ENCODE data around the gene NFIB. TPM values are rescaled to one million over a fixed set of nuclear protein-coding genes. Genes with fewer than 3 reads are reported as not detected.

NFIB gene
- total and polyA plus RNA-seq, 10 of the 15 experiments (the other 5 are each of a cell fraction or from before 2014, with no cell fraction given): under 0.01 to 0.19 (median 0.05) TPM; not detected in 3

DNA sequence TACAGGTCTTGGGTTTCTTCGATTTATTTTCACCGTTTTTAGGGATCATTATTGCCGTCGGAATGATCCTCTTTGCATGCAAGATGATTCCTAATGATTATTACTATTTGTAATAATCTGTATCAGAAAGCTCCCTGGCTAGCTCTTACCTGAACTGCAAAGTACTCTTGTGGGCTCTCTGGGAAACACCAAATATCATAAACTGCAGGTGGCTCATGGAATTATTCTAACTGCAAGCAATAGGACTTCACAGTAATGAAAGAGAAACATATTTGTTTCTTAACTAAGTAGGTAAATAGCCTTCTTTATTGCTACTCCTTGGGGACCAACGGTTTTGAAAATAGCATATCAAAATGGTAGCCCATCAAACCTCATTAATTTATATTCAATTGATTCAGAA is 219.4 kb downstream of the NFIB start:
- SMC1A ChIA-PET (ENCODE audit: uncharacterized antibody, unreplicated experiment): no interaction called here
- H3K9ac ChIP-seq (ENCODE audit: control insufficient read depth, insufficient read depth, low read length): no peak overlapping the region
- RAD21 ChIA-PET (ENCODE audit: unreplicated experiment): no interaction called here
- no peak overlapping the region for H3K4me3 ChIP-seq
- no peaks in the 10 kb centered on the region for H3K79me2 ChIP-seq (ENCODE audit: control insufficient read depth, insufficient read depth, low read length)
- no peak overlapping the region for H3K27ac ChIP-seq (ENCODE audit: control insufficient read depth, insufficient read depth)
- POLR2A ChIA-PET: no interaction called here
- 17% methylated on average over 5 of the region's 5 CpGs for WGBS (ENCODE audit: insufficient coverage, insufficient replicate concordance, low lambda C conversion rate, missing lambda C conversion rate)
- DNase-seq (ENCODE audit: low read depth, low spot score) (no peak), FAIRE-seq (no peak), ATAC-seq (no peak)
- no peaks in the 10 kb centered on the region for H4K20me1 ChIP-seq (ENCODE audit: control insufficient read depth, insufficient read depth)
- no peaks in the 10 kb centered on the region for H3K9me3 ChIP-seq (replicated peaks; ENCODE audit: control insufficient read depth, insufficient read depth, low read length)
- no peaks in the 10 kb centered on the region for H3K27me3 ChIP-seq (replicated peaks in 1 of 2; ENCODE audit: control insufficient read depth in 2 of 2, insufficient read depth in 2 of 2, low read length in 1 of 2)
- intact Hi-C loops (cut with micrococcal nuclease; ENCODE audit: unreplicated experiment): no loop called here
- H2AFZ ChIP-seq (ENCODE audit: control insufficient read depth, low read depth, low read length): no peak overlapping the region
- TF ChIP-seq TCF12 (IDR thresholded peaks at IDR 0.05; ENCODE audit: low read depth, low read length) (no peak), ATF7 (IDR thresholded peaks at IDR 0.05; ENCODE audit: low read depth) (no peak), IRF4 (IDR thresholded peaks at IDR 0.05; ENCODE audit: low read depth, low read length) (no peak), STAT3 (IDR thresholded peaks at IDR 0.05; ENCODE audit: low read depth, low read length) (no peak), ZBED1 (IDR thresholded peaks at IDR 0.05; ENCODE audit: borderline replicate concordance) (no peak), MTA3 (IDR thresholded peaks at IDR 0.05; ENCODE audit: borderline replicate concordance, low read length) (no peak), CBX5 (IDR thresholded peaks at IDR 0.05; ENCODE audit: low read depth) (no peak), SREBF2 (IDR thresholded peaks at IDR 0.05; ENCODE audit: low read length) (no peak), POU2F2 (IDR thresholded peaks at IDR 0.05; ENCODE audit: borderline replicate concordance, low read depth, low read length) (no peak), WRNIP1 (IDR thresholded peaks at IDR 0.05; ENCODE audit: borderline replicate concordance, low read depth, low read length) (no peak), YY1 (IDR thresholded peaks at IDR 0.05; ENCODE audit: low read depth, low read length) (no peak), TBL1XR1 (IDR thresholded peaks at IDR 0.05; ENCODE audit: low read depth, low read length) (no peak), EP300 (IDR thresholded peaks at IDR 0.05; ENCODE audit: borderline replicate concordance in 1 of 2, control insufficient read depth in 1 of 2, low read depth in 2 of 2, low read length in 2 of 2) (no peak), NBN (IDR thresholded peaks at IDR 0.05) (no peak), KAT2A (conservative IDR thresholded peaks at IDR 0.05; ENCODE audit: control insufficient read depth, low read depth, low read length) (no peak)
- TF ChIP-seq, protein P1, sequence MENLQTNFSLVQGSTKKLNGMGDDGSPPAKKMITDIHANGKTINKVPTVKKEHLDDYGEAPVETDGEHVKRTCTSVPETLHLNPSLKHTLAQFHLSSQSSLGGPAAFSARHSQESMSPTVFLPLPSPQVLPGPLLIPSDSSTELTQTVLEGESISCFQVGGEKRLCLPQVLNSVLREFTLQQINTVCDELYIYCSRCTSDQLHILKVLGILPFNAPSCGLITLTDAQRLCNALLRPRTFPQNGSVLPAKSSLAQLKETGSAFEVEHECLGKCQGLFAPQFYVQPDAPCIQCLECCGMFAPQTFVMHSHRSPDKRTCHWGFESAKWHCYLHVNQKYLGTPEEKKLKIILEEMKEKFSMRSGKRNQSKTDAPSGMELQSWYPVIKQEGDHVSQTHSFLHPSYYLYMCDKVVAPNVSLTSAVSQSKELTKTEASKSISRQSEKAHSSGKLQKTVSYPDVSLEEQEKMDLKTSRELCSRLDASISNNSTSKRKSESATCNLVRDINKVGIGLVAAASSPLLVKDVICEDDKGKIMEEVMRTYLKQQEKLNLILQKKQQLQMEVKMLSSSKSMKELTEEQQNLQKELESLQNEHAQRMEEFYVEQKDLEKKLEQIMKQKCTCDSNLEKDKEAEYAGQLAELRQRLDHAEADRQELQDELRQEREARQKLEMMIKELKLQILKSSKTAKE (IDR thresholded peaks at IDR 0.05; ENCODE audit: low read depth, poor library complexity, severe bottlenecking): no peak
- no peaks in the 10 kb centered on the region for H3K36me3 ChIP-seq (ENCODE audit: control insufficient read depth in 2 of 2, insufficient read depth in 2 of 2, low read length in 1 of 2)
- no peak overlapping the region for H3K4me2 ChIP-seq (ENCODE audit: control insufficient read depth, insufficient read depth)
- in situ Hi-C loops (cut with MboI): no loop called here
- BruUV-seq (replicated peaks): no TSS peak
- CTCF ChIA-PET: no interaction called here
- no peaks in the 10 kb centered on the region for H3K4me1 ChIP-seq (ENCODE audit: control insufficient read depth, insufficient read depth, low read length)

Measured in GM12878 (cell line).